SU-DHL-6 (cell line): Measurements from ENCODE around the gene TOLLIP.

Source experiments
- EZH2phosphoT487 ChIP-seq: fragments of 200-600 bp; sonication (generic), shearing (Covaris generic); conservative IDR thresholded peaks from 2 replicates; pipeline ENCODE4 v1.6.1; 2018; ENCODE audit warnings: mild to moderate bottlenecking, antibody characterized with exemption, low read length, moderate library complexity, mixed read lengths
- TF ChIP-seq, protein P1 (sequence below): fragments of 200-600 bp; sonication (generic); IDR thresholded peaks from one replicate; pipeline ENCODE4 v1.5.1; 2017; ENCODE audit warnings: antibody characterized with exemption, mild to moderate bottlenecking, low read length, moderate library complexity; ENCODE audit not compliant: insufficient read depth, poor library complexity, severe bottlenecking

DNA sequence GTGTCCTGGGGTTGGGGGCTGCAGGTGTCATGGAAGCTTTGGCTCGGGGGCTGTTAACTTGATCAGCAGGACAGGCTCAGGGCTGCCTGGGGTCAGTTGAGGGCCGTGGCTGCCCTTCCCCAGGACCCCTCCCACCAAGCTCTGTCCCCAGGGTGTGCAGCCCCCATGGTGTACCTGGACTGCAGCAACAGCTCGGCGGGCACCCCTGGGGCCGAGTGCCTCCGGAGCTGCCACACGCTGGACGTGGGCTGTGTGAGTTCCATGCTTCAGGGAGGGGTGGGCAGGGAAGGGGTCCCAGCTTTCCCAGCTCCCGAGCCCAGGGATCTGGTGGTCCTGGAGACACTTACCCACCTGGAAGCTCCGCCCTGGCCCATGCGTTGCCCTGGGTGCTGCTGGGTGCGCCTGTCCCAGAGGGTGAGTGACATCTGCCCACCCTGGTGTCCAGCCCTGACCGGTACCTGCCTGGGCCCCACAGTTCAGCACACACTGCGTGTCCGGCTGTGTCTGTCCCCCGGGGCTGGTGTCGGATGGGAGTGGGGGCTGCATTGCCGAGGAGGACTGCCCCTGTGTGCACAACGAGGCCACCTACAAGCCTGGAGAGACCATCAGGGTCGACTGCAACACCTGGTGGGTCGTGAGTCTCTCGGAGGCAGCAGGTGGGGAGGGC, 75.2 kb downstream of the TOLLIP start:
- TF ChIP-seq, protein P1, sequence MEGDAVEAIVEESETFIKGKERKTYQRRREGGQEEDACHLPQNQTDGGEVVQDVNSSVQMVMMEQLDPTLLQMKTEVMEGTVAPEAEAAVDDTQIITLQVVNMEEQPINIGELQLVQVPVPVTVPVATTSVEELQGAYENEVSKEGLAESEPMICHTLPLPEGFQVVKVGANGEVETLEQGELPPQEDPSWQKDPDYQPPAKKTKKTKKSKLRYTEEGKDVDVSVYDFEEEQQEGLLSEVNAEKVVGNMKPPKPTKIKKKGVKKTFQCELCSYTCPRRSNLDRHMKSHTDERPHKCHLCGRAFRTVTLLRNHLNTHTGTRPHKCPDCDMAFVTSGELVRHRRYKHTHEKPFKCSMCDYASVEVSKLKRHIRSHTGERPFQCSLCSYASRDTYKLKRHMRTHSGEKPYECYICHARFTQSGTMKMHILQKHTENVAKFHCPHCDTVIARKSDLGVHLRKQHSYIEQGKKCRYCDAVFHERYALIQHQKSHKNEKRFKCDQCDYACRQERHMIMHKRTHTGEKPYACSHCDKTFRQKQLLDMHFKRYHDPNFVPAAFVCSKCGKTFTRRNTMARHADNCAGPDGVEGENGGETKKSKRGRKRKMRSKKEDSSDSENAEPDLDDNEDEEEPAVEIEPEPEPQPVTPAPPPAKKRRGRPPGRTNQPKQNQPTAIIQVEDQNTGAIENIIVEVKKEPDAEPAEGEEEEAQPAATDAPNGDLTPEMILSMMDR, result no peak
- no peak for TF ChIP-seq EZH2phosphoT487
